Esophagus squamous epithelium (tissue), 4 donors: Measurements from ENCODE around the gene MCCD1.

Experiments
- CTCF ChIP-seq, 6 experiments: fragments of 450-650 bp in 4 of 6; fragments of 200-600 bp in 2 of 6; sonication (generic) in 2 of 6; IDR thresholded peaks; one replicate each; pipeline ENCODE4 v1.5.1; 2016 to 2019; ENCODE audit warnings: antibody characterized with exemption in 6 of 6, mild to moderate bottlenecking in 4 of 6, moderate library complexity in 4 of 6
- POLR2A ChIP-seq, 4 donors: fragments of 450-650 bp; IDR thresholded peaks; one replicate each; pipeline ENCODE4 v1.6.1; 2017; ENCODE audit warnings: antibody characterized with exemption in 4 of 4, mild to moderate bottlenecking in 4 of 4, moderate library complexity in 3 of 4

DNA sequence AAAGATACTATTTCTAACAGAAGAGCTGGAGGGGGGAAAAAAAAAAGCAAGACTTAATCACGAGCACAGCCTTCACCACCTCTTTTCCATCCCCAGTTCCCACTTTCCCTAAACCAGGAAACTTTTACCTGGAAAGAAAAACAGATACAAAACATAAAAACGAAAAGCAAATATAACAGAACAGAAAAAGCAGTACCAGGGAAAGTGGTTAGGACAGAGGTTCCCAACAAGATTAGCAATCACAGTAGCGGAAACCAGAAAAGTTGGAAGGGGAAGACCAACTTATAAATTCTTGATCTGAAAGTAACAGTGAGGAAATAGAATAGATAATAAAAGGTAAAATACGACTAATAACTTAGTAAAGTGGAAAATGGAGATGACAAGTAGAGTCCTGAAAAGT, 11.9 kb downstream of the MCCD1 start:
- TF ChIP-seq CTCF (IDR thresholded peaks at IDR 0.05): no peak
- TF ChIP-seq POLR2A (IDR thresholded peaks at IDR 0.05): no peak
